Inflammatory macrophage treated with lipopolysaccharide for 4 hours (primary cell): ENCODE results near the gene PTRHD1.
"Not testable (repeated sequence)": the region's sequence is repeated elsewhere in the genome, so short reads cannot be mapped to it uniquely, and the experiment has no call there.

Source experiments
- DNase-seq: peaks from one replicate; pipeline ENCODE4 v3.0.0-alpha.2; 2020

PTRHD1 gene

GRCh38 chr2:24792874-24793760, at the start of gene PTRHD1, which contains the start of gene CENPO:
Gene PTRHD1 (minus strand): TSS chr2:24793391. CDS start chr2:24793377, 14 bp downstream.
Gene CENPO (plus strand): TSS chr2:24793425. CDS start chr2:24793920, 495 bp downstream.
- DNase-seq = peak; percentile 98

- no peak for DNase-seq
These were observed 49.2 kb upstream of the PTRHD1 start for GRCh38 chr2:24842081-24843050.

GRCh38 chr2:24840962-24841945, 48.1 kb upstream of the PTRHD1 start:
- no peak for DNase-seq

- DNase-seq = no peak
These were observed 47.1 kb upstream of the PTRHD1 start for GRCh38 chr2:24840164-24840869.

- DNase-seq = no peak
These were observed 46.5 kb upstream of the PTRHD1 start for GRCh38 chr2:24839729-24840128.

GRCh38 chr2:24838541-24838940, 45.4 kb upstream of the PTRHD1 start:
- DNase-seq = no peak

- no peak for DNase-seq
These were observed 44.9 kb upstream of the PTRHD1 start for GRCh38 chr2:24837996-24838513.

- DNase-seq = no peak
These were observed 43.5 kb upstream of the PTRHD1 start for GRCh38 chr2:24836706-24837105.

GRCh38 chr2:24836206-24836605, 43.0 kb upstream of the PTRHD1 start:
- no peak for DNase-seq

GRCh38 chr2:24835411-24835810, 42.2 kb upstream of the PTRHD1 start:
- DNase-seq = not testable (repeated sequence)

- no peak for DNase-seq
These were observed 41.7 kb upstream of the PTRHD1 start for GRCh38 chr2:24834733-24835395.

- DNase-seq = no peak
These were observed 40.9 kb upstream of the PTRHD1 start for GRCh38 chr2:24833821-24834732.

- DNase-seq = no peak
These were observed 39.9 kb upstream of the PTRHD1 start for GRCh38 chr2:24832931-24833701.

- DNase-seq = no peak
These were observed 39.3 kb upstream of the PTRHD1 start for GRCh38 chr2:24832521-24832920.

GRCh38 chr2:24832073-24832461, 38.9 kb upstream of the PTRHD1 start:
- no peak for DNase-seq

GRCh38 chr2:24831221-24832072, 38.3 kb upstream of the PTRHD1 start:
- no peak for DNase-seq

- no peak for DNase-seq
These were observed 37.6 kb upstream of the PTRHD1 start for GRCh38 chr2:24830786-24831185.

- no peak for DNase-seq
These were observed 37.2 kb upstream of the PTRHD1 start for GRCh38 chr2:24830351-24830750.
